ENCODE data around the gene PCSK5.

DNA sequence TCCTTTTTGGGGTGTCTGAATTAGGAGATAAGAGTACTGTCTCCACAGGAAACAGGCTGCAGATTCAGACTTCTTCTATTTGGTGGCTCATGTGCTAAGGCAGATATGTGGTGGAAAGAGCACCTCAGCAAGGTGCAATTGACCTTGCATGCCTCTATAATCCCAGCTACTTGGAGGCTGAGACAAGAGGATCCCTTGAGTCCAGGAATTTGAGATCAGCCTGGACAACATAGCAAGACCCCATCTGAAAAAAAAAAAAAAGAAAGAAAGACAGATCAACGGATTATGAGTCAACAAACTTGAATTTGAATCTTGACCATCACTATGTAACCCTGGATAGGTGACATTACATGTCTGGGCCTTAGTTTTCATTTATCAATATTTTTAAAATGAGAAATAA is 459.4 kb downstream of the PCSK5 start:
- TF ChIP-seq, protein P1, sequence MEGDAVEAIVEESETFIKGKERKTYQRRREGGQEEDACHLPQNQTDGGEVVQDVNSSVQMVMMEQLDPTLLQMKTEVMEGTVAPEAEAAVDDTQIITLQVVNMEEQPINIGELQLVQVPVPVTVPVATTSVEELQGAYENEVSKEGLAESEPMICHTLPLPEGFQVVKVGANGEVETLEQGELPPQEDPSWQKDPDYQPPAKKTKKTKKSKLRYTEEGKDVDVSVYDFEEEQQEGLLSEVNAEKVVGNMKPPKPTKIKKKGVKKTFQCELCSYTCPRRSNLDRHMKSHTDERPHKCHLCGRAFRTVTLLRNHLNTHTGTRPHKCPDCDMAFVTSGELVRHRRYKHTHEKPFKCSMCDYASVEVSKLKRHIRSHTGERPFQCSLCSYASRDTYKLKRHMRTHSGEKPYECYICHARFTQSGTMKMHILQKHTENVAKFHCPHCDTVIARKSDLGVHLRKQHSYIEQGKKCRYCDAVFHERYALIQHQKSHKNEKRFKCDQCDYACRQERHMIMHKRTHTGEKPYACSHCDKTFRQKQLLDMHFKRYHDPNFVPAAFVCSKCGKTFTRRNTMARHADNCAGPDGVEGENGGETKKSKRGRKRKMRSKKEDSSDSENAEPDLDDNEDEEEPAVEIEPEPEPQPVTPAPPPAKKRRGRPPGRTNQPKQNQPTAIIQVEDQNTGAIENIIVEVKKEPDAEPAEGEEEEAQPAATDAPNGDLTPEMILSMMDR (IDR thresholded peaks at IDR 0.05; ENCODE audit: poor library complexity) = no peak
- TF ChIP-seq EZH2phosphoT487 (IDR thresholded peaks at IDR 0.05; ENCODE audit: low read depth, severe bottlenecking, unreplicated experiment) = no peak
